ENCODE results near the gene GUCY2C.

The GUCY2C gene

GRCh38 chr12:14614704-14615121, 81.7 kb downstream of the GUCY2C start (continued):
- TF ChIP-seq ZFP30 (CRISPR knock-in tag; IDR thresholded peaks at IDR 0.05) (no peak), SNAI2 (CRISPR knock-in tag; IDR thresholded peaks at IDR 0.05) (no peak), ESRRG (CRISPR knock-in tag; IDR thresholded peaks at IDR 0.05) (no peak)

GRCh38 chr12:14613718-14614117, 82.7 kb downstream of the GUCY2C start:
- TF ChIP-seq TSHZ2 (CRISPR knock-in tag; IDR thresholded peaks at IDR 0.05) = no peak
- TF ChIP-seq ZFP30 (CRISPR knock-in tag; IDR thresholded peaks at IDR 0.05) = no peak
- TF ChIP-seq POU6F1 (CRISPR knock-in tag; IDR thresholded peaks at IDR 0.05; ENCODE audit: borderline replicate concordance, low read depth) = no peak
- no peak for TF ChIP-seq OSR1 (CRISPR knock-in tag; IDR thresholded peaks at IDR 0.05)
- TF ChIP-seq CREB5 (CRISPR knock-in tag; IDR thresholded peaks at IDR 0.05; ENCODE audit: low read depth) = no peak
- TF ChIP-seq ZC3H10 (CRISPR knock-in tag; IDR thresholded peaks at IDR 0.05) = no peak
- TF ChIP-seq ZFP3 (CRISPR knock-in tag; IDR thresholded peaks at IDR 0.05) = no peak
- no peak for TF ChIP-seq PPARA (CRISPR knock-in tag; IDR thresholded peaks at IDR 0.05; ENCODE audit: borderline replicate concordance)
- TF ChIP-seq TOX (CRISPR knock-in tag; IDR thresholded peaks at IDR 0.05; ENCODE audit: borderline replicate concordance) = no peak
- no peak for TF ChIP-seq ZNF8 (CRISPR knock-in tag; IDR thresholded peaks at IDR 0.05)
- TF ChIP-seq ZNF70 (CRISPR knock-in tag; IDR thresholded peaks at IDR 0.05) = no peak
- no peak for TF ChIP-seq ZNF565 (CRISPR knock-in tag; conservative IDR thresholded peaks at IDR 0.05; ENCODE audit: low read depth)
- no peak for TF ChIP-seq RARB (CRISPR knock-in tag; IDR thresholded peaks at IDR 0.05)
- no peak for TF ChIP-seq ESRRG (CRISPR knock-in tag; IDR thresholded peaks at IDR 0.05)
- no peak for TF ChIP-seq PATZ1 (CRISPR knock-in tag; IDR thresholded peaks at IDR 0.05; ENCODE audit: borderline replicate concordance)
- no peak for TF ChIP-seq ARNTL (CRISPR knock-in tag; IDR thresholded peaks at IDR 0.05; ENCODE audit: borderline replicate concordance, low read depth)
- no peak for TF ChIP-seq ISL1 (CRISPR knock-in tag; IDR thresholded peaks at IDR 0.05)
- TF ChIP-seq GLIS3 (CRISPR knock-in tag; IDR thresholded peaks at IDR 0.05) = no peak
- TF ChIP-seq CSDC2 (CRISPR knock-in tag; IDR thresholded peaks at IDR 0.05) = no peak
- ATAC-seq = no peak

GRCh38 chr12:14612898-14613445, 83.4 kb downstream of the GUCY2C start:
- ATAC-seq = no peak
- TF ChIP-seq CREB5 (CRISPR knock-in tag; IDR thresholded peaks at IDR 0.05; ENCODE audit: low read depth) = no peak
- TF ChIP-seq ARNTL (CRISPR knock-in tag; IDR thresholded peaks at IDR 0.05; ENCODE audit: borderline replicate concordance, low read depth) = no peak
- no peak for TF ChIP-seq PATZ1 (CRISPR knock-in tag; IDR thresholded peaks at IDR 0.05; ENCODE audit: borderline replicate concordance)
- TF ChIP-seq ZC3H10 (CRISPR knock-in tag; IDR thresholded peaks at IDR 0.05) = no peak
- no peak for TF ChIP-seq ZNF565 (CRISPR knock-in tag; conservative IDR thresholded peaks at IDR 0.05; ENCODE audit: low read depth)
- no peak for TF ChIP-seq ESRRG (CRISPR knock-in tag; IDR thresholded peaks at IDR 0.05)
- TF ChIP-seq CSRNP3 (CRISPR knock-in tag; IDR thresholded peaks at IDR 0.05) = no peak
- no peak for TF ChIP-seq TOX (CRISPR knock-in tag; IDR thresholded peaks at IDR 0.05; ENCODE audit: borderline replicate concordance)
- no peak for TF ChIP-seq GLIS3 (CRISPR knock-in tag; IDR thresholded peaks at IDR 0.05)
- no peak for TF ChIP-seq ZFP30 (CRISPR knock-in tag; IDR thresholded peaks at IDR 0.05)
- TF ChIP-seq BACH2 (CRISPR knock-in tag; IDR thresholded peaks at IDR 0.05; ENCODE audit: borderline replicate concordance) = no peak
- no peak for TF ChIP-seq TCF4 (CRISPR knock-in tag; IDR thresholded peaks at IDR 0.05; ENCODE audit: borderline replicate concordance)
